HepG2 (cell line): Measurements from ENCODE around the gene FOXA1. TPM values are rescaled to one million over a fixed set of nuclear protein-coding genes. Genes with fewer than 3 reads are reported as not detected.

Source experiments
- GMEB2 ChIP-seq: IDR thresholded peaks from 2 replicates; pipeline ENCODE4 v1.6.1; 2016; ENCODE audit warnings: missing biosample characterization, missing genetic modification reagents, low read depth
- HOXA7 ChIP-seq: sonication (generic); formaldehyde crosslinking; IDR thresholded peaks from 2 replicates; pipeline ENCODE4 v1.8.1; 2022; ENCODE audit warnings: mild to moderate bottlenecking, missing genetic modification reagents, moderate library complexity
- KDM1A ChIP-seq: IDR thresholded peaks from 2 replicates; pipeline ENCODE4 v1.6.1; 2016; ENCODE audit warnings: missing compliant biosample characterization
- MAX ChIP-seq: IDR thresholded peaks from 2 replicates; pipeline ENCODE4 v1.6.1; 2012; ENCODE audit warnings: inconsistent platforms
- MBD4 ChIP-seq: IDR thresholded peaks from 2 replicates; pipeline ENCODE4 v1.6.1; 2012; ENCODE audit warnings: low read length, inconsistent platforms, borderline replicate concordance
- NBN ChIP-seq: fragments of 450-650 bp; conservative IDR thresholded peaks from 2 replicates; pipeline ENCODE4 v1.6.1; 2017
- NCOA2 ChIP-seq: sonication (generic); formaldehyde crosslinking; IDR thresholded peaks from 2 replicates; pipeline ENCODE4 v1.8.0; 2022; ENCODE audit warnings: inconsistent platforms
- PAXIP1 ChIP-seq: sonication (generic); formaldehyde crosslinking; conservative IDR thresholded peaks from 2 replicates; pipeline ENCODE4 v1.4.0; 2020; ENCODE audit warnings: mild to moderate bottlenecking, missing genetic modification reagents, moderate library complexity
- RELA ChIP-seq: sonication (generic); formaldehyde crosslinking; IDR thresholded peaks from 2 replicates; pipeline ENCODE4 v1.4.0; 2020; ENCODE audit warnings: missing genetic modification reagents
- RERE ChIP-seq: IDR thresholded peaks from 2 replicates; pipeline ENCODE4 v1.6.1; 2016; ENCODE audit warnings: low read depth, missing genetic modification reagents, missing compliant biosample characterization
- SATB2 ChIP-seq: sonication (generic); formaldehyde crosslinking; IDR thresholded peaks from 2 replicates; pipeline ENCODE4 v1.5.0; 2020; ENCODE audit warnings: missing genetic modification reagents
- TBP ChIP-seq: sonication (generic); formaldehyde crosslinking; IDR thresholded peaks from 2 replicates; pipeline ENCODE4 v1.5.0; 2020; ENCODE audit warnings: missing genetic modification reagents
- TFAP4 ChIP-seq: sonication (generic); IDR thresholded peaks from 2 replicates; pipeline ENCODE4 v1.6.1; 2016; ENCODE audit warnings: low read depth, borderline replicate concordance
- THAP11 ChIP-seq: IDR thresholded peaks from 2 replicates; pipeline ENCODE4 v1.6.1; 2016; ENCODE audit warnings: missing biosample characterization, missing genetic modification reagents
- U2AF2 ChIP-seq: fragments of 200-400 bp; formaldehyde crosslinking; IDR thresholded peaks from 2 replicates; pipeline ENCODE4 v1.6.1; 2017; ENCODE audit warnings: low read depth, mild to moderate bottlenecking, low read length
- ZEB1 ChIP-seq: IDR thresholded peaks from 2 replicates; pipeline ENCODE4 v1.6.1; 2012; ENCODE audit warnings: mild to moderate bottlenecking, low read depth, inconsistent platforms; ENCODE audit not compliant: insufficient replicate concordance
- ZFP36 ChIP-seq: fragments of 150-350 bp; IDR thresholded peaks from 2 replicates; pipeline ENCODE4 v1.6.1; 2018; ENCODE audit warnings: borderline replicate concordance, low read length, low read depth; ENCODE audit not compliant: partially characterized antibody
- ZNF20 ChIP-seq: sonication (generic); formaldehyde crosslinking; IDR thresholded peaks from 2 replicates; pipeline ENCODE4 v1.4.0; 2020; ENCODE audit warnings: mild to moderate bottlenecking, moderate library complexity, missing genetic modification reagents
- ZNF296 ChIP-seq: sonication (generic); formaldehyde crosslinking; conservative IDR thresholded peaks from 2 replicates; pipeline ENCODE4 v1.5.0; 2020; ENCODE audit warnings: mild to moderate bottlenecking, missing genetic modification reagents
- ZNF343 ChIP-seq: sonication (generic); formaldehyde crosslinking; IDR thresholded peaks from 2 replicates; pipeline ENCODE4 v1.4.0; 2020; ENCODE audit warnings: mild to moderate bottlenecking, missing genetic modification reagents
- ZNF556 ChIP-seq: sonication (generic); formaldehyde crosslinking; IDR thresholded peaks from 2 replicates; pipeline ENCODE4 v1.4.0; 2020; ENCODE audit warnings: mild to moderate bottlenecking, missing genetic modification reagents, borderline replicate concordance
- polyA plus RNA-seq, 8 experiments: library from polyadenylated mRNA; depleted of rRNA in 3 of 8; stranded (reverse) in 7 of 8; unstranded in 1 of 8; fragments of >200 nt; fragmentation: Illumina TruSeq in 4 of 8; extraction: Trizol in 4 of 8; gene quantifications; 2 replicates each; pipeline versions ENCODE4 v1.2.1 to v1.2.3, GENCODE V29; 2011 to 2016; ENCODE audit warnings: low read depth in 4 of 8, missing spikeins in 1 of 8, mixed read lengths in 1 of 8; ENCODE audit not compliant: insufficient read depth in 1 of 8
- total RNA-seq, 5 experiments: library from RNA; depleted of rRNA; stranded (reverse); fragments of >200 nt; fragmentation: Illumina TruSeq; extraction: Trizol; gene quantifications; 2 replicates each; pipeline ENCODE4 v1.2.3, GENCODE V29; 2016; ENCODE audit warnings: low read depth in 1 of 5

FOXA1 gene
- total and polyA plus RNA-seq, 2 of the 13 experiments (the other 11 are each of a cell fraction or from before 2014, with no cell fraction given) = 43.4 to 58.6 TPM

DNA sequence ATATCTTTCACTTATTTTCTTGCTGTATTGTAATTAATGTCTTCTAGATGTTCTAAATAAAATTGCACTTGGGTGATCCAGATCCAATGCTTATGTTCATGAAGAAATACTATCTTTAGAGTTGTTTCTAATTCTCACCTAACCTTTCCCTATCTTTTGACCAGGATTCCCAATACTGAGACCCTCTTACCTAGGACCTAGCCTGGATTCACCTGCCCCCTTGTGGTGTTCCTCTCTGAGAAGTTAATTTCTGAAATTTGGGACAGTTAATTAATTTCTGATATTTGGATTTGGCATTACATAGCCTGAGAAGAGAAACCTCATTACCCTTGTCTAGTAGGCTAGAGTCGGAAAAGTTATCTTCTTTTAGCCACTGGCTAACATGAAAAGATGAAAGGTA lies 29.5 kb downstream of the FOXA1 start (continued):
- TF ChIP-seq MAX = no peak
- no peak for TF ChIP-seq ZNF343
- no peak for TF ChIP-seq TBP
- no peak for TF ChIP-seq RERE (CRISPR knock-in tag)
- TF ChIP-seq GMEB2 (CRISPR knock-in tag) = no peak
- TF ChIP-seq NBN = no peak
- no peak for TF ChIP-seq HOXA7 (CRISPR knock-in tag)
- no peak for TF ChIP-seq SATB2
- TF ChIP-seq NCOA2 (CRISPR knock-in tag) = no peak
- TF ChIP-seq TFAP4 = no peak
- no peak for TF ChIP-seq KDM1A (CRISPR knock-in tag)
- TF ChIP-seq RELA (CRISPR knock-in tag) = no peak
- no peak for TF ChIP-seq MBD4
- no peak for TF ChIP-seq ZNF296 (CRISPR knock-in tag)
- TF ChIP-seq ZEB1 = no peak
- no peak for TF ChIP-seq ZFP36
- no peak for TF ChIP-seq THAP11 (CRISPR knock-in tag)
- no peak for TF ChIP-seq ZNF556 (CRISPR knock-in tag)
- no peak for TF ChIP-seq PAXIP1 (CRISPR knock-in tag)
- no peak for TF ChIP-seq U2AF2
- TF ChIP-seq ZNF20 (CRISPR knock-in tag) = no peak
